CD4-positive, CD25-positive, alpha-beta regulatory T cell (primary cell): ENCODE measurements around the gene KCND2. TPM values are rescaled to one million over a fixed set of nuclear protein-coding genes. Genes with fewer than 3 reads are reported as not detected.

Experiments used
- ATAC-seq, 2 donors: fragments of 150-1000 bp; cut with Tn5 transposase; one replicate each; pipeline ENCODE4 v1.10.0; 2021; ENCODE audit warnings: low read depth in 2 of 2, moderate number of reproducible peaks in 2 of 2, moderate library complexity in 1 of 2
- DNase-seq, 3 donors: peaks; one replicate each; pipeline versions ENCODE4 v3.0.0 to v3.0.0-alpha.2; 2012 to 2022; ENCODE audit warnings: mixed read lengths in 1 of 3
- H3K27ac ChIP-seq: one replicate; pipeline ENCODE4 v1.7.0; 2013; ENCODE audit warnings: mild to moderate bottlenecking, low read length; ENCODE audit not compliant: insufficient read depth, poor library complexity, severe bottlenecking
- H3K27me3 ChIP-seq: one replicate; pipeline ENCODE4 v1.7.0; 2013; ENCODE audit warnings: low read length; ENCODE audit not compliant: control insufficient read depth, insufficient read depth
- H3K36me3 ChIP-seq: one replicate; pipeline ENCODE4 v1.7.0; 2013; ENCODE audit warnings: mild to moderate bottlenecking, low read length, moderate library complexity; ENCODE audit not compliant: control insufficient read depth, insufficient read depth
- H3K4me1 ChIP-seq: 2 replicates; pipeline ENCODE4 v1.7.0; 2013; ENCODE audit warnings: mild to moderate bottlenecking, low read length; ENCODE audit not compliant: insufficient read depth, control insufficient read depth, poor library complexity, severe bottlenecking
- H3K4me3 ChIP-seq: one replicate; pipeline ENCODE4 v1.7.0; 2013; ENCODE audit warnings: low read depth, mild to moderate bottlenecking, low read length, moderate library complexity
- H3K9me3 ChIP-seq, 2 experiments: 1 replicate in 1 of 2; 2 replicates in 1 of 2; pipeline ENCODE4 v1.7.0; 2013; ENCODE audit warnings: low read length in 2 of 2, mild to moderate bottlenecking in 1 of 2, moderate library complexity in 1 of 2; ENCODE audit not compliant: control insufficient read depth in 2 of 2
- H3K27ac Mint-ChIP-seq, 3 donors: one replicate each; pipeline ENCODE4 v1.8.0; 2020 to 2022; ENCODE audit warnings: mild to moderate bottlenecking in 3 of 3, mixed read lengths in 3 of 3, moderate library complexity in 2 of 3
- H3K27me3 Mint-ChIP-seq: one replicate; pipeline ENCODE4 v1.8.0; 2022; ENCODE audit warnings: mild to moderate bottlenecking, mixed read lengths
- H3K36me3 Mint-ChIP-seq: one replicate; pipeline ENCODE4 v1.8.0; 2020; ENCODE audit warnings: mixed read lengths
- H3K4me1 Mint-ChIP-seq, 4 donors: one replicate each; pipeline ENCODE4 v1.8.0; 2020 to 2022; ENCODE audit warnings: mixed read lengths in 4 of 4, mild to moderate bottlenecking in 1 of 4
- H3K4me3 Mint-ChIP-seq, 4 donors: one replicate each; pipeline ENCODE4 v1.8.0; 2020 to 2022; ENCODE audit warnings: mild to moderate bottlenecking in 4 of 4, mixed read lengths in 4 of 4, moderate library complexity in 3 of 4
- H3K9me3 Mint-ChIP-seq, 7 donors: one replicate each; pipeline ENCODE4 v1.8.0; 2020 to 2022; ENCODE audit warnings: mixed read lengths in 7 of 7, mild to moderate bottlenecking in 3 of 7, moderate library complexity in 2 of 7
- polyA plus RNA-seq, 4 donors: library from polyadenylated mRNA; unstranded; fragments of 300-500 nt; fragmentation: Illumina TruSeq; gene quantifications; one replicate each; pipeline ENCODE4 v1.2.3, GENCODE V29; 2021
- total RNA-seq: library from RNA; stranded (reverse); gene quantifications from one replicate; pipeline ENCODE4 v1.2.3, GENCODE V29; 2022

Gene KCND2
- total and polyA plus RNA-seq, 5 donors from 2014 or later, result not detected

GRCh38 chr7:120603366-120603765 lies 330.4 kb downstream of the KCND2 start:
- DNase-seq, result no peak
- peaks cover 0 to 11% (median 3%) of the 10 kb centered on the region in 7 donors for H3K9me3 Mint-ChIP-seq
- no peak overlapping the region for H3K4me3 Mint-ChIP-seq
- Histone ChIP-seq H3K36me3 (no peaks in the 10 kb centered on the region), H3K4me1 (no peaks in the 10 kb centered on the region), H3K27ac (no peak overlapping the region), H3K27me3 (no peaks in the 10 kb centered on the region), H3K4me3 (no peak overlapping the region), H3K9me3 (peaks cover 0 to 3% of the 10 kb centered on the region in 2 experiments)
- H3K4me1 Mint-ChIP-seq, result no peaks in the 10 kb centered on the region
- H3K36me3 Mint-ChIP-seq, result no peaks in the 10 kb centered on the region
- H3K27ac Mint-ChIP-seq, result no peak overlapping the region
- no peak for ATAC-seq
- H3K27me3 Mint-ChIP-seq, result no peaks in the 10 kb centered on the region

- no peaks in the 10 kb centered on the region for H3K4me1 Mint-ChIP-seq
- no peak overlapping the region for H3K27ac ChIP-seq
- no peaks in the 10 kb centered on the region for H3K4me1 ChIP-seq
- H3K4me3 Mint-ChIP-seq, result no peak overlapping the region
- H3K9me3 ChIP-seq, result no peaks in the 10 kb centered on the region
- no peaks in the 10 kb centered on the region for H3K27me3 Mint-ChIP-seq
- DNase-seq (no peak), ATAC-seq (no peak)
- no peak overlapping the region for H3K4me3 ChIP-seq
- peaks cover 0 to 17% (median 2%) of the 10 kb centered on the region in 7 donors for H3K9me3 Mint-ChIP-seq
- no peaks in the 10 kb centered on the region for H3K36me3 ChIP-seq
- no peaks in the 10 kb centered on the region for H3K36me3 Mint-ChIP-seq
- H3K27me3 ChIP-seq, result no peaks in the 10 kb centered on the region
- H3K27ac Mint-ChIP-seq, result no peak overlapping the region
Observed at GRCh38 chr7:120609136-120609753, 336.3 kb downstream of the KCND2 start.

GRCh38 chr7:120611975-120612374 lies 339.0 kb downstream of the KCND2 start:
- Histone ChIP-seq H3K9me3 (no peaks in the 10 kb centered on the region), H3K4me3 (no peak overlapping the region), H3K27me3 (no peaks in the 10 kb centered on the region), H3K4me1 (no peaks in the 10 kb centered on the region), H3K36me3 (no peaks in the 10 kb centered on the region), H3K27ac (no peak overlapping the region)
- Mint-ChIP-seq H3K27me3 (no peaks in the 10 kb centered on the region), H3K9me3 (peaks cover 0 to 10% (median 3%) of the 10 kb centered on the region in 7 donors), H3K4me1 (no peaks in the 10 kb centered on the region), H3K36me3 (no peaks in the 10 kb centered on the region), H3K27ac (no peak overlapping the region), H3K4me3 (no peak overlapping the region)
- DNase-seq, result no peak
- ATAC-seq, result no peak

GRCh38 chr7:120615703-120616102 lies 342.7 kb downstream of the KCND2 start:
- no peaks in the 10 kb centered on the region for H3K36me3 ChIP-seq
- H3K9me3 Mint-ChIP-seq, result peaks cover 0 to 6% (median 3%) of the 10 kb centered on the region in 7 donors
- no peak overlapping the region for H3K27ac Mint-ChIP-seq
- no peak overlapping the region for H3K4me3 Mint-ChIP-seq
- H3K4me1 ChIP-seq, result no peaks in the 10 kb centered on the region
- no peaks in the 10 kb centered on the region for H3K9me3 ChIP-seq
- H3K36me3 Mint-ChIP-seq, result no peaks in the 10 kb centered on the region
- ATAC-seq, result no peak
- no peaks in the 10 kb centered on the region for H3K27me3 Mint-ChIP-seq
- DNase-seq, result no peak
- no peak overlapping the region for H3K4me3 ChIP-seq
- H3K4me1 Mint-ChIP-seq, result no peaks in the 10 kb centered on the region
- H3K27ac ChIP-seq, result no peak overlapping the region
- no peaks in the 10 kb centered on the region for H3K27me3 ChIP-seq

GRCh38 chr7:120617275-120617674 lies 344.3 kb downstream of the KCND2 start:
- Mint-ChIP-seq H3K27ac (no peak overlapping the region), H3K27me3 (no peaks in the 10 kb centered on the region), H3K9me3 (peaks cover 0 to 14% (median 3%) of the 10 kb centered on the region in 7 donors), H3K4me3 (no peak overlapping the region), H3K4me1 (no peaks in the 10 kb centered on the region), H3K36me3 (no peaks in the 10 kb centered on the region)
- Histone ChIP-seq H3K4me1 (no peaks in the 10 kb centered on the region), H3K27ac (no peak overlapping the region), H3K9me3 (no peaks in the 10 kb centered on the region), H3K4me3 (no peak overlapping the region), H3K36me3 (no peaks in the 10 kb centered on the region), H3K27me3 (no peaks in the 10 kb centered on the region)
- no peak for ATAC-seq
- no peak for DNase-seq

GRCh38 chr7:120628251-120628650 lies 355.3 kb downstream of the KCND2 start:
- Histone ChIP-seq H3K27me3 (no peaks in the 10 kb centered on the region), H3K4me1 (no peaks in the 10 kb centered on the region), H3K4me3 (no peak overlapping the region), H3K9me3 (no peaks in the 10 kb centered on the region), H3K36me3 (no peaks in the 10 kb centered on the region), H3K27ac (no peak overlapping the region)
- H3K4me1 Mint-ChIP-seq, result no peaks in the 10 kb centered on the region
- ATAC-seq, result no peak
- H3K27ac Mint-ChIP-seq, result no peak overlapping the region
- DNase-seq, result no peak
- H3K27me3 Mint-ChIP-seq, result no peaks in the 10 kb centered on the region
- H3K36me3 Mint-ChIP-seq, result peaks cover 4% of the 10 kb centered on the region
- H3K4me3 Mint-ChIP-seq, result no peak overlapping the region
- peaks cover 0 to 6% (median 2%) of the 10 kb centered on the region in 7 donors for H3K9me3 Mint-ChIP-seq

- Histone ChIP-seq H3K4me3 (no peak overlapping the region), H3K27ac (no peak overlapping the region), H3K9me3 (no peaks in the 10 kb centered on the region), H3K36me3 (no peaks in the 10 kb centered on the region), H3K27me3 (no peaks in the 10 kb centered on the region), H3K4me1 (no peaks in the 10 kb centered on the region)
- Mint-ChIP-seq H3K27ac (no peak overlapping the region), H3K36me3 (no peaks in the 10 kb centered on the region), H3K27me3 (no peaks in the 10 kb centered on the region), H3K9me3 (peaks cover 0 to 5% (median 2%) of the 10 kb centered on the region in 7 donors), H3K4me1 (no peaks in the 10 kb centered on the region), H3K4me3 (no peak overlapping the region)
- DNase-seq, result no peak
- no peak for ATAC-seq
Observed at GRCh38 chr7:120639884-120640283, 366.9 kb downstream of the KCND2 start.

- Mint-ChIP-seq H3K4me3 (no peak overlapping the region), H3K36me3 (no peaks in the 10 kb centered on the region), H3K9me3 (peaks cover 0 to 8% (median 4%) of the 10 kb centered on the region in 7 donors), H3K27me3 (no peaks in the 10 kb centered on the region), H3K27ac (no peak overlapping the region), H3K4me1 (no peaks in the 10 kb centered on the region)
- H3K27me3 ChIP-seq, result no peaks in the 10 kb centered on the region
- no peaks in the 10 kb centered on the region for H3K4me1 ChIP-seq
- H3K36me3 ChIP-seq, result no peaks in the 10 kb centered on the region
- H3K27ac ChIP-seq, result no peak overlapping the region
- H3K9me3 ChIP-seq, result no peaks in the 10 kb centered on the region
- no peak for ATAC-seq
- no peak overlapping the region for H3K4me3 ChIP-seq
- DNase-seq, result no peak
Observed at GRCh38 chr7:120645966-120646365, 373.0 kb downstream of the KCND2 start.
